Heart right ventricle (tissue), 16 donors: Measurements from ENCODE around the gene AURKB. TPM values are rescaled to one million over a fixed set of nuclear protein-coding genes. Genes with fewer than 3 reads are reported as not detected.
A peak's percentile ranks its signal among the peaks of the same experiment; 100 is the strongest.

ENCODE experiments used
- ATAC-seq, 8 donors: fragments of 200-7000 bp; cut with Tn5 transposase; one replicate each; pipeline ENCODE4 v1.9.1; 2020; ENCODE audit warnings: mild to moderate bottlenecking in 8 of 8, moderate library complexity in 8 of 8, moderate number of reproducible peaks in 1 of 8
- DNase-seq, 2 donors: peaks; one replicate each; pipeline ENCODE4 v3.0.0-alpha.2; 2020
- H3K27ac ChIP-seq, 10 donors: fragments of 200-600 bp; sonication (generic) in 2 of 10; one replicate each; pipeline versions ENCODE4 v1.5.0 to v1.8.0; 2020 to 2022; ENCODE audit warnings: mild to moderate bottlenecking in 3 of 10
- H3K27me3 ChIP-seq, 7 donors: fragments of 200-600 bp; one replicate each; pipeline ENCODE4 v1.8.0; 2021 to 2022; ENCODE audit warnings: mild to moderate bottlenecking in 2 of 7
- H3K36me3 ChIP-seq, 9 donors: fragments of 200-600 bp; sonication (generic) in 1 of 9; one replicate each; pipeline versions ENCODE4 v1.5.0 to v1.8.0; 2020 to 2022; ENCODE audit warnings: mild to moderate bottlenecking in 2 of 9
- H3K4me1 ChIP-seq, 9 donors: fragments of 200-600 bp; sonication (generic) in 1 of 9; one replicate each; pipeline versions ENCODE4 v1.5.0 to v1.8.0; 2020 to 2022; ENCODE audit warnings: mild to moderate bottlenecking in 4 of 9
- H3K4me3 ChIP-seq, 10 donors: fragments of 200-600 bp; sonication (generic) in 2 of 10; one replicate each; pipeline versions ENCODE4 v1.5.0 to v1.8.0; 2020 to 2022; ENCODE audit warnings: mild to moderate bottlenecking in 7 of 10, moderate library complexity in 2 of 10
- H3K9me3 ChIP-seq, 11 donors: fragments of 200-600 bp in 10 of 11; sonication (generic) in 2 of 11; one replicate each; pipeline versions ENCODE4 v1.5.0 to v1.8.0; 2013 to 2022; ENCODE audit warnings: mild to moderate bottlenecking in 2 of 11, control low read depth in 1 of 11, moderate library complexity in 1 of 11
- WGBS, 2 donors: extraction: QIAGEN DNeasy Blood & Tissue Kit; methylation state at CpG; one replicate each; pipeline ENCODE4 v1.1.7; 2013; ENCODE audit warnings: inconsistent platforms in 1 of 2; 5-methylcytosine and 5-hydroxymethylcytosine counted together
- intact Hi-C, 10 donors: fragments of 100-400 bp; cut with DNase I; formaldehyde crosslinking; loops; one replicate each; pipeline versions ENCODE4 v1.11.1 to v1.14.2; 2022
- polyA plus RNA-seq, 2 donors: library from polyadenylated mRNA; stranded (reverse); fragments of 200-250 nt; gene quantifications; one replicate each; pipeline ENCODE4 v1.2.3, GENCODE V29; 2013
- total RNA-seq, 10 donors: library from RNA; stranded (reverse); fragmentation: NEBNext Ultra II Directional in 3 of 10; extraction: Animal tissue kit (Norgen Biotek cat#: 25700) in 3 of 10; gene quantifications; one replicate each; pipeline versions ENCODE4 v1.2.1 to v1.2.4, GENCODE V29; 2021 to 2023
- TF ChIP-seq, protein P1 (sequence below), 9 donors: fragments of 200-600 bp; sonication (generic) in 2 of 9; IDR thresholded peaks; one replicate each; pipeline versions ENCODE4 v1.5.0 to v1.8.0; 2021 to 2022; ENCODE audit warnings: antibody characterized with exemption in 9 of 9, mild to moderate bottlenecking in 5 of 9, moderate library complexity in 1 of 9
- donor health status: Arrhythmogenic right ventricular cardiomyopathy.
- donor health status: ischemic (EF 13 %, LVEDD 7.1; RV severe dilation, severe dysfunction).
- donor health status: healthy with polysubstance abuse.
- donor health status: DM: no; HTN: yes; CAD: no.
- donor health status: DM: no; HTN: no; CAD: no.
- donor health status: ischemic (EF 25% LVEDD 6.9; RV normal size, moderate dysfunction).
- donor health status: ischemic (EF 25% LVEDD 5.7; RV mildly dilated, moderate dysfunction).
- donor health status: healthy.
- donor health status: DM: yes; HTN: yes; CAD: no.
- donor health status: Ischemic cardiomyopathy.
- donor health status: ischemic (EF 35%, LVEDD 5.7; RV mildly dilated, moderate dysfunction).
- donor health status: nonischemic (EF 11% LVEDD 7.7; RV severe dilation, severe dysfunction).
- donor health status: DM: yes; HTN: yes; CAD: no.
- donor health status: PGD.
- donor health status: ischemic (EF 29% LVEDD 5.4; RV normal size, mild dysfunction).
- donor health status: nonischemic (EF 23%, LVEDD 6.1; RV moderate dilation, normal function).

Gene AURKB
- total and polyA plus RNA-seq, 12 donors = 0.38 to 6.4 (median 1.0) TPM; not detected in 5

DNA sequence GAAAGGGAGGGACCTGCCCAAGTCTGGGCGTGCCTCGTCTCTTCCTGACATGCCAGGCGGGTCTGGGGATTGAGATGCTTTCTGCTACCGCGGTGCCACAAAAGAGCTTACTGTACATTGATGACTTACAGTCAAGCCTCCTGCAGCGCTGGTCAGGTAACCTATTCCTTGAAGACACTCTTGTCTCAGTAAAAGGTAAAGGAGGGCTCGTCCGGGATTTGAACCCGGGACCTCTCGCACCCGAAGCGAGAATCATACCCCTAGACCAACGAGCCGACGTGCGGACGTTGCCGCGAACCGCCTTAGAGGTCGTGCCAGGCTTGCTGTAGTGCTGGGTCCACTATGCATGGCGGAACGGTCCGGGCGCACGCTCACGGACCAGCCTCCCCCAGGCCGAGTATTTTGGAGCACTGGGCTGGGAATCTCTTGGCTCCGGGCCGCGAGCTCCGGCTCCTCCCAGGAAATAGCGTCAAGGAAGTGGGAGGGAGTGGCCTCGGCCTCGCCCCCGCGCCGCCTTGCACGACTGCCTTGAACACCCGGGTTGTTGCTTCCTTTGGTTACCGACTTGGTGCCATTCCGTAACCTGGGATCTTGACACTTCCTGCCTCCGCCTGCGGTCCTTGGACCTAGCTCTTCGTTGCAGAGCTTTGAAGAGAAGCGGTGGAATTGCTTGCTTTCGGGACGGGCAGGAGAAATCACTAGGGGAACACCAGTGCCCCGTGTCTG is 12.4 kb upstream of the AURKB start:
- 0% methylated on average over 49 of the region's 49 CpGs for WGBS, 2 donors
- Histone ChIP-seq H3K27ac (peak overlapping the region; percentile 94 to 99 (median 97)), H3K27me3 (no peaks in the 10 kb centered on the region), H3K4me1 (peaks cover 7 to 68% (median 18%) of the 10 kb centered on the region in 9 donors), H3K9me3 (no peaks in the 10 kb centered on the region), H3K36me3 (peaks cover 0 to 7% (median 3%) of the 10 kb centered on the region in 9 donors), H3K4me3 (peak overlapping the region; percentile 45 to 92 (median 66))
- DNase-seq (peak; percentile 95), ATAC-seq (peak; percentile 72 to 85 (median 79))
- intact Hi-C loops = loop anchor here in 8 of 10 donors (1.0 to 10.0 kb wide), 15 partner anchors 24 to 152 kb away; partner anchors contain the start of genes CTC1 (in 3 of the 8), PFAS (in 3 of the 8), SLC25A35 (in 2 of the 8) and ALOXE3 (in 1 of the 8)
- TF ChIP-seq, protein P1, sequence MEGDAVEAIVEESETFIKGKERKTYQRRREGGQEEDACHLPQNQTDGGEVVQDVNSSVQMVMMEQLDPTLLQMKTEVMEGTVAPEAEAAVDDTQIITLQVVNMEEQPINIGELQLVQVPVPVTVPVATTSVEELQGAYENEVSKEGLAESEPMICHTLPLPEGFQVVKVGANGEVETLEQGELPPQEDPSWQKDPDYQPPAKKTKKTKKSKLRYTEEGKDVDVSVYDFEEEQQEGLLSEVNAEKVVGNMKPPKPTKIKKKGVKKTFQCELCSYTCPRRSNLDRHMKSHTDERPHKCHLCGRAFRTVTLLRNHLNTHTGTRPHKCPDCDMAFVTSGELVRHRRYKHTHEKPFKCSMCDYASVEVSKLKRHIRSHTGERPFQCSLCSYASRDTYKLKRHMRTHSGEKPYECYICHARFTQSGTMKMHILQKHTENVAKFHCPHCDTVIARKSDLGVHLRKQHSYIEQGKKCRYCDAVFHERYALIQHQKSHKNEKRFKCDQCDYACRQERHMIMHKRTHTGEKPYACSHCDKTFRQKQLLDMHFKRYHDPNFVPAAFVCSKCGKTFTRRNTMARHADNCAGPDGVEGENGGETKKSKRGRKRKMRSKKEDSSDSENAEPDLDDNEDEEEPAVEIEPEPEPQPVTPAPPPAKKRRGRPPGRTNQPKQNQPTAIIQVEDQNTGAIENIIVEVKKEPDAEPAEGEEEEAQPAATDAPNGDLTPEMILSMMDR (IDR thresholded peaks at IDR 0.05) = no peak

DNA sequence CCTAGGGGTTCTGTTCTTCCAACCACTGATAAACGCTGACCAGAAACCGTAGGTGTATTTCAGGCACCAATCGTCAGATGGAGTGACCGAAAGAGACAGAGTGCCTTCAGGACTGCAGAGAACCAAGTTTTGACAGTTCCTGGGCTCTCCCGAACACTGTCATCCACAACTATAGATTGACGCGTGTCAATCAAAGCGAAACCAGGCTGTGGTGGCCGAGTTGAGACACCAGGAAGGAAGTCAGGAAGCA is 11.9 kb upstream of the AURKB start:
- ATAC-seq = peak in 1 of 8 donors; percentile 2
- intact Hi-C loops = loop anchor here in 8 of 10 donors (1.0 to 10.0 kb wide), 14 partner anchors 24 to 152 kb away; partner anchors contain the start of genes CTC1 (in 3 of the 8), PFAS (in 2 of the 8), SLC25A35 (in 2 of the 8) and ALOXE3 (in 1 of the 8)
- no peak for DNase-seq
- peak overlapping the region; percentile 45 to 92 (median 66) for H3K4me3 ChIP-seq
- no peaks in the 10 kb centered on the region for H3K27me3 ChIP-seq
- H3K27ac ChIP-seq = peak overlapping the region; percentile 94 to 99 (median 97)
- 0% methylated on average over 9 of the region's 9 CpGs for WGBS, 2 donors
- TF ChIP-seq, protein P1 (IDR thresholded peaks at IDR 0.05) = peak in 1 of 9 donors; percentile 4
- H3K36me3 ChIP-seq = peaks cover 0 to 3% (median 0%) of the 10 kb centered on the region in 9 donors
- H3K4me1 ChIP-seq = peaks cover 7 to 64% (median 16%) of the 10 kb centered on the region in 9 donors
- H3K9me3 ChIP-seq = no peaks in the 10 kb centered on the region

DNA sequence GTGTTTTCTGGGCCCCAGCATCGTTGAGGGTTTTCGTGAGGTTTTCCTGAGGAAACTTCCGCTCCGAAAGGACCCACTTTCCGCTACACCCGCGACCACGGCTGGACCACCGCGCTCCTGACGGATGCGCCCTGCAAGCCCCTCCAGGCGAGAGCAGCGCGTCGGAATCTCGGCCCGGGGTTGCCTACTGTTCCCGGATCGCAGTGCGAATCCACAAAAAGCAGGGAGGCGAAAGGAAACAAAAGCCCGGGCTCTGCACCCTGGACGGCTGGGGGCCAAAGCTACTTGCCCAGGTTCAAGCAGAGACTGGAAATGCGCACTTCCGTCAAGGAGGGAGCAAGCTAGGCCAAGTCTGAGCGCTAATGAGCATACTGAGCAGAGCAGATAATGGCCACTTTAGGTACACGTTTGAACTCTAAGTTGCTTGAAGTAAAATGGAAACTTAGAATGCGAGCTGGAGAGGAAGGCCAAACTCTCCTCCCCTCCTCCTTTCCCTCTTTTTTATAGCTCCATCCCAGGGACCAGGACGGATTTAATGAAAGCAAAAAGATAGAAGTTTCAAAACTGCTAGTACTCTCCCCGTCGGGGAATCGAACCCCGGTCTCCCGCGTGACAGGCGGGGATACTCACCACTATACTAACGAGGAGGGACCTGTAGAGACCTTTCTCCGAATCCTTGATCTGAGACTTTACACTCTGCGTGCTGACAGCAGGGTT is 11.4 kb upstream of the AURKB start:
- Histone ChIP-seq H3K36me3 (no peaks in the 10 kb centered on the region), H3K27me3 (no peaks in the 10 kb centered on the region), H3K4me1 (peaks cover 7 to 59% (median 14%) of the 10 kb centered on the region in 9 donors), H3K4me3 (peak overlapping the region; percentile 45 to 92 (median 66)), H3K27ac (peak overlapping the region; percentile 94 to 99 (median 97)), H3K9me3 (no peaks in the 10 kb centered on the region)
- peak; percentile 85 to 92 for DNase-seq
- ATAC-seq = peak; percentile 66 to 85 (median 80)
- WGBS, 2 donors = 0% methylated on average over 40 of the region's 40 CpGs
- intact Hi-C loops = loop anchor here in 8 of 10 donors (1.0 to 10.0 kb wide), 15 partner anchors 25 to 153 kb away; partner anchors contain the start of genes CTC1 (in 3 of the 8), SLC25A35 (in 3 of the 8), ALOXE3 (in 2 of the 8) and PFAS (in 2 of the 8)
- TF ChIP-seq, protein P1 (IDR thresholded peaks at IDR 0.05) = peak in 1 of 9 donors; percentile 12
